Caco-2 (cell line): ENCODE measurements around the gene MPZ. TPM values are rescaled to one million over a fixed set of nuclear protein-coding genes. Genes with fewer than 3 reads are reported as not detected.

Experiments used
- BruUV-seq: library from RNA; stranded (reverse); fragments of 400-500 nt; replicated peaks from 2 replicates; lab custom pipeline; 2021; lab: Mats Ljungman, UMichigan
- CTCF ChIA-PET: fragments of 300-600 bp; sonication (Branson Sonifier 250); formaldehyde crosslinking; loops from one replicate; lab custom pipeline; 2022; ENCODE audit warnings: antibody characterized with exemption; lab: Charles Lee
- POLR2A ChIA-PET: fragments of 300-600 bp; sonication (Branson Sonifier 250); formaldehyde crosslinking; loops from one replicate; lab custom pipeline; 2022; ENCODE audit warnings: antibody characterized with exemption; lab: Charles Lee
- DNase-seq, 2 experiments: peaks; one replicate each; pipeline versions ENCODE4 v3.0.0 to v3.0.0-alpha.2; 2020 to 2022
- H3K27me3 ChIP-seq: replicated peaks from 2 replicates; pipeline ENCODE4 v1.6.0; 2011; ENCODE audit warnings: low read length; ENCODE audit not compliant: control insufficient read depth, insufficient read depth
- H3K36me3 ChIP-seq: 2 replicates; pipeline ENCODE4 v1.5.1; 2011; ENCODE audit warnings: low read length; ENCODE audit not compliant: control insufficient read depth, insufficient read depth
- H3K4me1 ChIP-seq: fragments of 250-450 bp; sonication (Bioruptor Pico); 2 replicates; pipeline ENCODE4 v1.5.1; 2020; ENCODE audit warnings: mild to moderate bottlenecking
- H3K4me3 ChIP-seq: 2 replicates; pipeline ENCODE4 v1.5.1; 2011; ENCODE audit warnings: low read depth, mild to moderate bottlenecking, control low read depth, low read length
- H3K9me3 ChIP-seq: fragments of 250-450 bp; sonication (Bioruptor Pico); 2 replicates; pipeline ENCODE4 v1.5.1; 2020; ENCODE audit warnings: mild to moderate bottlenecking, moderate library complexity
- H3K27ac Mint-ChIP-seq: one replicate; pipeline ENCODE4 v1.8.0; 2022; ENCODE audit warnings: mixed read lengths; ENCODE audit not compliant: unreplicated experiment
- H3K27me3 Mint-ChIP-seq: one replicate; pipeline ENCODE4 v1.8.0; 2022; ENCODE audit warnings: mixed read lengths; ENCODE audit not compliant: insufficient read depth, unreplicated experiment
- H3K36me3 Mint-ChIP-seq: one replicate; pipeline ENCODE4 v1.8.0; 2022; ENCODE audit warnings: mild to moderate bottlenecking, mixed read lengths; ENCODE audit not compliant: insufficient read depth, unreplicated experiment
- H3K4me1 Mint-ChIP-seq: one replicate; pipeline ENCODE4 v1.8.0; 2022; ENCODE audit warnings: low read depth, mixed read lengths; ENCODE audit not compliant: unreplicated experiment
- H3K4me3 Mint-ChIP-seq: one replicate; pipeline ENCODE4 v1.8.0; 2022; ENCODE audit warnings: mild to moderate bottlenecking, moderate library complexity, mixed read lengths; ENCODE audit not compliant: unreplicated experiment
- H3K9me3 Mint-ChIP-seq: one replicate; pipeline ENCODE4 v1.8.0; 2022; ENCODE audit warnings: mixed read lengths; ENCODE audit not compliant: unreplicated experiment
- CTCF ChIP-seq, 2 experiments: fragments of 200-600 bp in 1 of 2; IDR thresholded peaks; 1 replicate in 1 of 2; 2 replicates in 1 of 2; pipeline versions ENCODE4 v1.5.1 to v1.8.0; 2011 to 2022; ENCODE audit warnings: antibody characterized with exemption in 1 of 2, control low read depth in 1 of 2, inconsistent platforms in 1 of 2, low read depth in 1 of 2, low read length in 1 of 2, mild to moderate bottlenecking in 1 of 2, moderate library complexity in 1 of 2; ENCODE audit not compliant: insufficient read depth in 1 of 2, severe bottlenecking in 1 of 2, unreplicated experiment in 1 of 2
- intact Hi-C: fragments of 100-400 bp; cut with micrococcal nuclease; formaldehyde crosslinking; loops from one replicate; pipeline ENCODE4 v1.10.0; 2022; ENCODE audit not compliant: unreplicated experiment
- total RNA-seq: library from RNA; stranded (reverse); gene quantifications from 2 replicates; pipeline ENCODE4 v1.2.3, GENCODE V29; 2022

Gene MPZ
- total RNA-seq, 1 experiment from 2014 or later: 0.20 TPM

DNA sequence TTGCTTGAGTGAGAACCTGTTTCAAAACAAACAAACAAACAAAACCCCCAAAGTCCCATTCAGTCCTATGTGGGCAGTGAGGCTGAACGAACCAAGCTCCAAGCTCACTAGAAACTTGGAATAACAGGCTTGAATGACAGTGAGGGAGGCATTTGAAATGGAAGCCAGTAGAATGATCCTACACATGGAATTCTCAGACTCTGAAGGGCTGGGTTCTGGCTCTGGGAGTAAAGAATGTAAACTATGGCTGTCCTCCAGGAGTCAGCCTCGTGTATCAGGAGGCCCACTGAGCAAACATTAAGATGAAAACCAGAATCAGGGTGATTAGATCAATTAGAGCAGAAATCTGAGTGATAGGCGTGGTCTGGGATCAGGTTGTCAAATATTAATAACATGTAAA is 36.4 kb downstream of the MPZ start:
- Mint-ChIP-seq H3K4me1 (peaks cover 20% of the 10 kb centered on the region), H3K36me3 (no peaks in the 10 kb centered on the region), H3K27me3 (no peaks in the 10 kb centered on the region), H3K27ac (peak overlapping the region; percentile 12), H3K4me3 (no peak overlapping the region), H3K9me3 (no peaks in the 10 kb centered on the region)
- CTCF ChIA-PET: no interaction called here
- DNase-seq: no peak
- Histone ChIP-seq H3K9me3 (no peaks in the 10 kb centered on the region), H3K4me1 (peaks cover 15% of the 10 kb centered on the region), H3K4me3 (no peak overlapping the region), H3K36me3 (no peaks in the 10 kb centered on the region), H3K27me3 (no peaks in the 10 kb centered on the region)
- BruUV-seq: no TSS peak
- intact Hi-C loops: no loop called here
- POLR2A ChIA-PET: no interaction called here
- no peak for TF ChIP-seq CTCF (IDR thresholded peaks at IDR 0.05; ENCODE audit: insufficient read depth in 1 of 2, low read depth in 1 of 2, low read length in 1 of 2, severe bottlenecking in 1 of 2, unreplicated experiment in 1 of 2)

- intact Hi-C loops: no loop called here
- no peaks in the 10 kb centered on the region for H3K9me3 ChIP-seq
- H3K9me3 Mint-ChIP-seq: no peaks in the 10 kb centered on the region
- H3K4me1 Mint-ChIP-seq: no peaks in the 10 kb centered on the region
- H3K36me3 ChIP-seq: no peaks in the 10 kb centered on the region
- no peaks in the 10 kb centered on the region for H3K27me3 Mint-ChIP-seq
- ChIA-PET CTCF (no interaction called here), POLR2A (no interaction called here)
- H3K4me3 ChIP-seq: no peak overlapping the region
- no peak for DNase-seq
- no peak overlapping the region for H3K27ac Mint-ChIP-seq
- H3K36me3 Mint-ChIP-seq: no peaks in the 10 kb centered on the region
- no peaks in the 10 kb centered on the region for H3K27me3 ChIP-seq
- TF ChIP-seq CTCF (IDR thresholded peaks at IDR 0.05; ENCODE audit: insufficient read depth in 1 of 2, low read depth in 1 of 2, low read length in 1 of 2, severe bottlenecking in 1 of 2, unreplicated experiment in 1 of 2): no peak
- no peak overlapping the region for H3K4me3 Mint-ChIP-seq
- no TSS peak for BruUV-seq
- H3K4me1 ChIP-seq: no peaks in the 10 kb centered on the region
Observed at GRCh38 chr1:161267321-161267720, 42.4 kb downstream of the MPZ start.

GRCh38 chr1:161266836-161267235 is 42.9 kb downstream of the MPZ start:
- no peaks in the 10 kb centered on the region for H3K36me3 Mint-ChIP-seq
- no peak overlapping the region for H3K4me3 Mint-ChIP-seq
- Histone ChIP-seq H3K4me3 (no peak overlapping the region), H3K4me1 (no peaks in the 10 kb centered on the region), H3K36me3 (no peaks in the 10 kb centered on the region), H3K27me3 (no peaks in the 10 kb centered on the region), H3K9me3 (no peaks in the 10 kb centered on the region)
- H3K9me3 Mint-ChIP-seq: no peaks in the 10 kb centered on the region
- no peak for DNase-seq
- H3K4me1 Mint-ChIP-seq: no peaks in the 10 kb centered on the region
- BruUV-seq: no TSS peak
- no peak overlapping the region for H3K27ac Mint-ChIP-seq
- H3K27me3 Mint-ChIP-seq: no peaks in the 10 kb centered on the region
- intact Hi-C loops: no loop called here
- no peak for TF ChIP-seq CTCF (IDR thresholded peaks at IDR 0.05; ENCODE audit: insufficient read depth in 1 of 2, low read depth in 1 of 2, low read length in 1 of 2, severe bottlenecking in 1 of 2, unreplicated experiment in 1 of 2)
- ChIA-PET POLR2A (no interaction called here), CTCF (no interaction called here)
